ENCODE results near the gene TMEM59. TPM values are rescaled to one million over a fixed set of nuclear protein-coding genes. Genes with fewer than 3 reads are reported as not detected.

TMEM59 gene
- total and polyA plus RNA-seq, 2 of the 8 experiments (the other 6 are each of a cell fraction or from before 2014, with no cell fraction given) = 116 to 139 TPM

- no peak for TF ChIP-seq RBBP5 (IDR thresholded peaks at IDR 0.05; ENCODE audit: borderline replicate concordance, low read depth, low read length)
- TF ChIP-seq EGR1 (IDR thresholded peaks at IDR 0.05; ENCODE audit: borderline replicate concordance, low read depth, low read length) = no peak
- no peak for TF ChIP-seq BRCA1 (IDR thresholded peaks at IDR 0.05; ENCODE audit: low read depth, low read length)
- TF ChIP-seq KDM5A (IDR thresholded peaks at IDR 0.05; ENCODE audit: low read length) = no peak
- no peak for TF ChIP-seq PHF8 (conservative IDR thresholded peaks at IDR 0.05; ENCODE audit: low read depth, low read length)
These were observed 65.1 kb downstream of the TMEM59 start (continued) for GRCh38 chr1:53987880-53988279.
